ENCODE data around the gene PARD3B. TPM values are rescaled to one million over a fixed set of nuclear protein-coding genes. Genes with fewer than 3 reads are reported as not detected.

The PARD3B gene
- total RNA-seq, 1 donor from 2014 or later = 12.3 TPM

DNA sequence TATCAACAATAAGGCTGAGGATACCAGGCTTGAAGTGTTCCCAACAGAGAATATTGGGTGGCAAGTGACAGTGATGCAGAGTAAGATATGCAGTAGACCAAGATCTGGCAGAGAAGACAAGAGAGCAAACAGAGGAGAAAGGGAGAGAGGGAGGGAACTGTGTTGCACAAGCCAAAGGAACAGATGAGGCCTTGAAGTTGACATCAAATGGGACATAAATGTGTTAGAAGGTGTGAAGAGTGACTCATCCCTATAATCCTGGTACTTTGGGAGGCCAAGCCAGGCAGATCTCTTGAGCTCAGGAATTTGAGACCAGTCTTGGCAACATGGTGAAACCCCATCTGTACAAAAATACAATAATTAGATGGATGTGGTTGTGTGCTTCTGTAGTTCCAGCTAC is 342.9 kb downstream of the PARD3B start:
- no peak for DNase-seq (ENCODE audit: extremely low spot score in 2 of 2)
- intact Hi-C loops (cut with DNase I) = no loop called here

DNA sequence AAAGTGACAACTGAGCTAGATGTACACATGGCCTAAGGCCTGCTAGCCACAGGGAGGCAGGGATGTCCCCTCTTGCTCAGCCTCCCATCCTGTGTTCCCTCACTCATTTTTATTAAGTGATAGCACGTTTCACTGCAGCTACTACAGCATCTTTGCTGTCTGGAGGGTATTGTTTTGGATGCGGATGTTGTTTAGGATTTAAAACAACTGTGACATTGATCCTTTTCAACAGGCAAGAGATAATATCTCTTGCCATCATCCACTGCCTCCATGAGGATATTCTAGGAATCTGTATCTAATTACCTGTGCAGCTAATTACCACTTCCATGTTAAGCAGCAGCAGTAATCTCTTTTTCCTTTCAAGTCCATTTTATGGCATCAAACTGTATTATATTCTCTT is 345.4 kb downstream of the PARD3B start:
- DNase-seq (ENCODE audit: extremely low spot score in 2 of 2) = no peak
- Histone ChIP-seq H3K27ac (no peak overlapping the region), H3K9me3 (no peaks in the 10 kb centered on the region), H3K27me3 (no peaks in the 10 kb centered on the region), H3K4me3 (no peak overlapping the region), H3K4me1 (no peaks in the 10 kb centered on the region), H3K36me3 (no peaks in the 10 kb centered on the region)
- no peak for TF ChIP-seq POLR2AphosphoS5 (IDR thresholded peaks at IDR 0.05; ENCODE audit: insufficient read depth in 1 of 2, low read depth in 1 of 2)
- TF ChIP-seq POLR2A (IDR thresholded peaks at IDR 0.05) = no peak
- intact Hi-C loops (cut with DNase I) = no loop called here

More for the DNA sequence above, 342.9 kb downstream of the PARD3B start:
- Histone ChIP-seq H3K27ac (no peak overlapping the region), H3K4me3 (no peak overlapping the region), H3K4me1 (no peaks in the 10 kb centered on the region), H3K36me3 (no peaks in the 10 kb centered on the region), H3K9me3 (no peaks in the 10 kb centered on the region), H3K27me3 (no peaks in the 10 kb centered on the region)
- TF ChIP-seq POLR2AphosphoS5 (IDR thresholded peaks at IDR 0.05; ENCODE audit: insufficient read depth in 1 of 2, low read depth in 1 of 2) = no peak
- TF ChIP-seq, protein P1, sequence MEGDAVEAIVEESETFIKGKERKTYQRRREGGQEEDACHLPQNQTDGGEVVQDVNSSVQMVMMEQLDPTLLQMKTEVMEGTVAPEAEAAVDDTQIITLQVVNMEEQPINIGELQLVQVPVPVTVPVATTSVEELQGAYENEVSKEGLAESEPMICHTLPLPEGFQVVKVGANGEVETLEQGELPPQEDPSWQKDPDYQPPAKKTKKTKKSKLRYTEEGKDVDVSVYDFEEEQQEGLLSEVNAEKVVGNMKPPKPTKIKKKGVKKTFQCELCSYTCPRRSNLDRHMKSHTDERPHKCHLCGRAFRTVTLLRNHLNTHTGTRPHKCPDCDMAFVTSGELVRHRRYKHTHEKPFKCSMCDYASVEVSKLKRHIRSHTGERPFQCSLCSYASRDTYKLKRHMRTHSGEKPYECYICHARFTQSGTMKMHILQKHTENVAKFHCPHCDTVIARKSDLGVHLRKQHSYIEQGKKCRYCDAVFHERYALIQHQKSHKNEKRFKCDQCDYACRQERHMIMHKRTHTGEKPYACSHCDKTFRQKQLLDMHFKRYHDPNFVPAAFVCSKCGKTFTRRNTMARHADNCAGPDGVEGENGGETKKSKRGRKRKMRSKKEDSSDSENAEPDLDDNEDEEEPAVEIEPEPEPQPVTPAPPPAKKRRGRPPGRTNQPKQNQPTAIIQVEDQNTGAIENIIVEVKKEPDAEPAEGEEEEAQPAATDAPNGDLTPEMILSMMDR (IDR thresholded peaks at IDR 0.05) = no peak
- TF ChIP-seq POLR2A (IDR thresholded peaks at IDR 0.05) = no peak

DNA sequence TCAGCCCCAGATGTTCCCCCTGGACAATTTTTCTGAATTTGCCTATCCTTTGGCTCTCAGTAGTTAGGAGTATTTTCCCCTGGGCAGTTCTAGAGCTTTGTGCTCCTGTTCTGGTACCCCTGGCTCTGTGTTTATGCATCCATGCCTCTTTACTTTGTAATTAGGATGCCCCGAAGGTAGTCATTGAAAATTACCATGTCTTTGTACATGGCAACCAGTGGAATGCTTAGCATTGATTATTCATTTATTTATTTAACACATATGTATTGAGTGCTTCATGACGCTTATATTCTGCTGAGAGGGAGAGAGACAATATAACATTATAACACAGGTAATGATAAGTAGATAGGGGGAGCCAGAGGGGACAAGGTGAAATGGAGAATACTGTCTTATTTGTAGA is 346.5 kb downstream of the PARD3B start:
- Histone ChIP-seq H3K4me1 (no peaks in the 10 kb centered on the region), H3K36me3 (no peaks in the 10 kb centered on the region), H3K27ac (no peak overlapping the region), H3K9me3 (no peaks in the 10 kb centered on the region), H3K4me3 (no peak overlapping the region), H3K27me3 (no peaks in the 10 kb centered on the region)
- TF ChIP-seq POLR2A (IDR thresholded peaks at IDR 0.05) (no peak), POLR2AphosphoS5 (IDR thresholded peaks at IDR 0.05; ENCODE audit: insufficient read depth in 1 of 2, low read depth in 1 of 2) (no peak)
- TF ChIP-seq, protein P1 (IDR thresholded peaks at IDR 0.05) = no peak
- intact Hi-C loops (cut with DNase I) = no loop called here
- no peak for DNase-seq (ENCODE audit: extremely low spot score in 2 of 2)

DNA sequence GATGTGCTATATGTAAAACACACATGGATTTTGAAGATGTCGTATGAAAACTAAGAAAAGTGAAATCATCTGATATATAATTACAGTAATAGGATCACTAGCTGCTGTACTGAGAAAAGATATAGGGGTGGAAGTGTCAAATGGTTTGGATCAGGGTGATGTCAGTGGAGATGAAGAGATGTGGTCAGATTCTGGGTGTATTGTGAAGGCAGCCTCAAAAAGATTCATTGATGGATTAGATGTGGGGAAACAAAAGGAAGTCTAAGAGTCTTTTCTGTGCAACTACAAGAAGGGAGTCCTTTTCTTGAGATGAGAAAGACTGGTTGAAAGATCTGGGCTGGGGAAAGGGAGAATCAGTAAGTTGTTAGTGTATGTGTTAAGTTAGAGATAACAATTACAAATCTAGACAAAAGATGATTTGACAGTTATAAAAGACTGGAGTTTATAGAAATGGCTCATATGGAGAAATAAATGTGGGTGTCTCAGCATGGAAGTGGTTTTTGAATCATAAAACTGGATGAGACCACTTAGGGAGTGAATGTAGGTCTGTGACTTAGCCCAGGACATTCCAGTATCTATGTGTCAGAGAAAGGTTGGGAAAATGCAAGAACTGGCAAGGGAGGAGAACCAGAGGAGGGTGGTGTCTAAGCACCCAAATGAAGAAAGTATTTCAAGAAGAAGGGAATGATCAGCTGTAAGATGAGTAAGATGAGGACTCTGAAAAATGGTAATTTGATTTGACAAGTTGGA is 347.4 kb downstream of the PARD3B start:
- intact Hi-C loops (cut with DNase I) = no loop called here
- no peaks in the 10 kb centered on the region for H3K9me3 ChIP-seq
- TF ChIP-seq, protein P1 (IDR thresholded peaks at IDR 0.05) = no peak
- no peak for TF ChIP-seq POLR2A (IDR thresholded peaks at IDR 0.05)
- TF ChIP-seq POLR2AphosphoS5 (IDR thresholded peaks at IDR 0.05; ENCODE audit: insufficient read depth in 1 of 2, low read depth in 1 of 2) = no peak
- no peaks in the 10 kb centered on the region for H3K27me3 ChIP-seq
- no peak overlapping the region for H3K27ac ChIP-seq
- H3K36me3 ChIP-seq = no peaks in the 10 kb centered on the region
- H3K4me1 ChIP-seq = no peaks in the 10 kb centered on the region
- DNase-seq (ENCODE audit: extremely low spot score in 2 of 2) = no peak
- H3K4me3 ChIP-seq = no peak overlapping the region

DNA sequence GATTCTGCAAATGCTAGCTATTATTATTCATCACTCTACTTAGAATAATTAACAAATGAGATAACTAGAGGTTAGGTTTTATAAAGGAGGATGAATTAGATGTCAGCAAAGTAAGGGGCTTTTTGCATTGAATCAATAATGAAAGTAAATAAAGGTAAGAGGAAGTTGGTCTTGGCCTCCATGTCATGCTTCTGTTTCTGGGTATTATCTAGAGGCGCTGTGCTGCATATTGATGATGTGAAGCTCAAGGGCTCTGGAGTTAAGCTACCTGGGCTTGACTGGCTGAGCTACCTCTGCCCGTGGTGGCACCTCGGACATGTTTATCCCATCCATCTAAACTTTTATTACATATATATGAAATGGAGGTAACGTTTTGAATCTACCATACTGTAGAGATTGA is 350.9 kb downstream of the PARD3B start:
- no peak overlapping the region for H3K27ac ChIP-seq
- TF ChIP-seq, protein P1 (IDR thresholded peaks at IDR 0.05) = no peak
- TF ChIP-seq POLR2A (IDR thresholded peaks at IDR 0.05) = no peak
- no peak for TF ChIP-seq POLR2AphosphoS5 (IDR thresholded peaks at IDR 0.05; ENCODE audit: insufficient read depth in 1 of 2, low read depth in 1 of 2)
- no peaks in the 10 kb centered on the region for H3K4me1 ChIP-seq
- H3K4me3 ChIP-seq = no peak overlapping the region
- no peaks in the 10 kb centered on the region for H3K27me3 ChIP-seq
- H3K36me3 ChIP-seq = no peaks in the 10 kb centered on the region
- intact Hi-C loops (cut with DNase I) = no loop called here
- no peak for DNase-seq (ENCODE audit: extremely low spot score in 2 of 2)
- H3K9me3 ChIP-seq = no peaks in the 10 kb centered on the region
